ENCODE results near the gene HORMAD2.
"Not testable (repeated sequence)": the region's sequence is repeated elsewhere in the genome, so short reads cannot be mapped to it uniquely, and the experiment has no call there.

The HORMAD2 gene

DNA sequence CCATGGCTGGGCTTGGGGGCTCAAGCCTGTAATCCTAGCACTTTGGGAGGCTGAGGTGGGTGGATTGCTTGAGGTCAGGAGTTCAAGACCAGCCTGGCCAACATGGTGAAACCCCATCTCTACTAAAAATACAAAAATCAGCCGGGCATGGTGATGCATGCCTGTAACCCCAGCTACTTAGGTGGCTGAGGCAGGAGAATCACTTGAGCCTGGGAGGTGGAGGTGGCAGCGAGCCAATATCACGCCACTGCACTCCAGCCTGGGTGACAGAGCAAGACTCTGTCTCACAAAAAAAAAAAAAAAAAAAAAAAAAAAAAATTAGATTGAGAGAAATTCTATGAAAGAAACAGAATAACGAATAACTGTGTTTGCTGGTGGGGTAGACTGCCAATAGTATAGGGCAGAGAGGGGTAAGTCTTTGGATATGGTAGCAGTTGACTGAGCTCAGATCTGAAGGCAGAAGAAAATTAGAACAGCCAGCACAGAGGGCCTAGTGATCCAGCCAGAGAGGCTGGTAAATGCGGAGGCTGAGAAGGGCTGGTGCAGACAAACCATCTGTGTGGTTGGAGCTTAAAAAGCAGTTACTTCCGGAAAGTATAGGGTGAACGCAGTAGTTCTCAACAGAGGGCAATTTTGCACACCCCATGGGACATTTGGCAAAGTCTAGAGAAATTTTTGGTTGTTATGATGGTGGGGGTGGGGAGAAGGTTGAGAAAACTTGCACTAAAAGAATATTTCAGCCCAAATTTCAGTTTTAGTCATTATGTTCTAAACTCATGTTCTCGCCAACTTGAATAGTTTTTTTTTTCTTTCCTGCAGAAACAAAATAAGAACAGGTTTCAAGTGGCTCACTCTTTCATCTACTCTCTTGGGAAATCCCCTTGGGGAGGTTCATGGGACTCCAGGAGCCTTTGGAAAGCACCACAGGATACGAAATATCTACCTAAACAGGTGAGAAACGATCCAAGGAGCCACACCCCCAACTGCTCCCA lies 1.6 kb upstream of the HORMAD2 start:
- in situ Hi-C loops (cut with HindIII; ENCODE audit: low sequenced_read_pairs): no loop called here
- TF ChIP-seq, protein P1, sequence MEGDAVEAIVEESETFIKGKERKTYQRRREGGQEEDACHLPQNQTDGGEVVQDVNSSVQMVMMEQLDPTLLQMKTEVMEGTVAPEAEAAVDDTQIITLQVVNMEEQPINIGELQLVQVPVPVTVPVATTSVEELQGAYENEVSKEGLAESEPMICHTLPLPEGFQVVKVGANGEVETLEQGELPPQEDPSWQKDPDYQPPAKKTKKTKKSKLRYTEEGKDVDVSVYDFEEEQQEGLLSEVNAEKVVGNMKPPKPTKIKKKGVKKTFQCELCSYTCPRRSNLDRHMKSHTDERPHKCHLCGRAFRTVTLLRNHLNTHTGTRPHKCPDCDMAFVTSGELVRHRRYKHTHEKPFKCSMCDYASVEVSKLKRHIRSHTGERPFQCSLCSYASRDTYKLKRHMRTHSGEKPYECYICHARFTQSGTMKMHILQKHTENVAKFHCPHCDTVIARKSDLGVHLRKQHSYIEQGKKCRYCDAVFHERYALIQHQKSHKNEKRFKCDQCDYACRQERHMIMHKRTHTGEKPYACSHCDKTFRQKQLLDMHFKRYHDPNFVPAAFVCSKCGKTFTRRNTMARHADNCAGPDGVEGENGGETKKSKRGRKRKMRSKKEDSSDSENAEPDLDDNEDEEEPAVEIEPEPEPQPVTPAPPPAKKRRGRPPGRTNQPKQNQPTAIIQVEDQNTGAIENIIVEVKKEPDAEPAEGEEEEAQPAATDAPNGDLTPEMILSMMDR (IDR thresholded peaks at IDR 0.05; ENCODE audit: low read depth, low read length): no peak
- no peak overlapping the region for H3K4me3 ChIP-seq (ENCODE audit: low read depth, low read length)
- no peak for DNase-seq (ENCODE audit: low read depth, low spot score)

DNA sequence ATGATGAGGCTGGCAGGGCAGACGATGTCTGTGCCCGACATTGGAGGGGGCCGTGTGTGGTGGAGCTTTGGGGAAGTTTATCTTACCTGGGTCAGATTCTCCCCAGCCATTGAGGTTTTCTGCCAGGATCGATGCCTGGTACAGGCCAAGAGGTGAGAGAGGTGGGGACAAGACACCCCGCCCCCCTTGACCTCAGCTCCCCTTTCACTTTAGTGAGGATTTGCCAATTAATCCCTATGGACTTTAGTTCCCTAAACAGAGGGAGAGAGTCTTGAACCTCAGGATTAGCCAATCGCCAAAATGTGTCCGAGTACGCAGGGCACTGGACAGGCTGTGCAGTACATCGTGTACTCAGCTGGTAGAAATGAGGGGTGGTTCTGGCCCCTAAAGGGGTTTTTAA lies 541 bp downstream of the HORMAD2 start:
- in situ Hi-C loops (cut with HindIII; ENCODE audit: low sequenced_read_pairs): no loop called here
- TF ChIP-seq, protein P1 (IDR thresholded peaks at IDR 0.05; ENCODE audit: low read depth, low read length): no peak
- no peak for DNase-seq (ENCODE audit: low read depth, low spot score)
- no peak overlapping the region for H3K4me3 ChIP-seq (ENCODE audit: low read depth, low read length)

DNA sequence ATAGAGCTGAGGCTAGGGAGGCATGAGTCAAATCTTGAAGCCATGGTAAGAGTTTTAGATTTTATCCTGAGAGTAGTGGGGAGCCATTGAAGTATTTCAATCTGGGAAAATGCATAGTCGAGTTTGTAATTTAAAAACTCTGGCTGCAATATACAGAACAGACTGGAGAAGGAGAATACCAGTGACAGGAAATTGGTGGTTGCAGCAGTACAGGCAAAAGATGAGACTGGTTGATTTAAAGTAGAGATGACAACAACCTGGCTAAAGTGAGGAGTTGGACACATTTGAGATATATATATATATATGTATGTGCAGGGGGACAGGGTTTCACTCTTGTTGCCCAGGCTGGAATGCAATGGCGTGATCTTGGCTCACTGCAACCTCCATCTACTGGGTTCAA lies 6.2 kb downstream of the HORMAD2 start:
- in situ Hi-C loops (cut with HindIII; ENCODE audit: low sequenced_read_pairs): no loop called here
- H3K4me3 ChIP-seq (ENCODE audit: low read depth, low read length): no peak overlapping the region
- DNase-seq (ENCODE audit: low read depth, low spot score): no peak
- TF ChIP-seq, protein P1 (IDR thresholded peaks at IDR 0.05; ENCODE audit: low read depth, low read length): no peak

DNA sequence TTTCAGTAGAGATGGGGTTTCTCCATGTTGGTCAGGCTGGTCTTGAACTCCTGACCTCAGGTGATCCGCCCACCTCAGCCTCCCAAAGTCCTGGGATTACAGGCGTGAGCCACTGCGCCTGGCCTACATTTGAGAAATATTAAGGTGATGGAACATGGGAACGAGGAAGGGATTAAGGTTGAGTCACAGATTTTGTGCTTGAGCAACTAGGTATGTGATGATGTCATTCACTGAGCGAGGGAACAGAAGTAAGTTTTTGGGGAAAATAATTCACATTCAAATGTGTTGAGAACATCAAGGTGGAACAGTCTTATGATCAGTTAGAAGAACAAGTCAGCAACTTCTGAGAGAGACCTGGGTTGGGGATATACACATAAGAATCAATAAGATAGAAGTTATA lies 6.8 kb downstream of the HORMAD2 start:
- H3K4me3 ChIP-seq (ENCODE audit: low read depth, low read length); in situ Hi-C loops (cut with HindIII; ENCODE audit: low sequenced_read_pairs); DNase-seq (ENCODE audit: low read depth, low spot score): not testable (repeated sequence)

DNA sequence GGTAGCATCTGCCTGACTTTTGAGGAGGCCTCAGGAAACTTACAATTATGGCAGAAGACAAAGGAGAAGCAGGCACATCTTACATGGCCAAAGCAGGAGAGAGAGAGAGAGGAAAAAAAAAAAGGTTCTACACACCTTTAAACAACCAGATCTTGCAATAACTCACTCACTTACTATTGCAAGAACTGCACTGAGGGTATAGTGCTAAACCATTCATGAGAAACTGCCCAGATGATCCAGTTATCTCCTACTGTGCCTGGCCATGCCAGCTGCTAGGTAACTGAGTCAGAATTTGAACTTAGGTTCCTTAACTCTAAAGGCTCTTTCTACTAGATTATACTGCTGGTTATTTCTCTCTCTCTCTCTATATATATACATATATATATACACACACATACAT lies 7.3 kb downstream of the HORMAD2 start:
- in situ Hi-C loops (cut with HindIII; ENCODE audit: low sequenced_read_pairs): no loop called here
- no peak overlapping the region for H3K4me3 ChIP-seq (ENCODE audit: low read depth, low read length)
- TF ChIP-seq, protein P1 (IDR thresholded peaks at IDR 0.05; ENCODE audit: low read depth, low read length): no peak
- DNase-seq (ENCODE audit: low read depth, low spot score): no peak

DNA sequence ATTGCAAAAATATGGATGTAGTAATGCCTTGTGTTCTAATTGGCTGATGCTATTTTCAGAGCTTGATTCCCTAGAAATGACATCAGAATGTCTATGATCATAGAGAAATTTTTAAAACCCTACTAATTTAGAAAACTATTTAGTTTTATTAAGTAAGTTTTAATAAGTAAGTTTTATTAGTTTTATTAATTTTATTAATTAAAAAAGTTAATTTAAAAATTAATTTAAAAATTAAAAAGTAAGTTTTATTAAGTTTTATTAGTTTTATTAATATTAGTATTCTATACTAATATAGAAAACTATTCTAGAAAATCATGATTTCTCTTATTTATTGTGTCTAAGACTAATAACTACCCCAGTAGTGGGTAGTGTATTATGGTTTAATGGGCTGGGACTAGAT lies 8.2 kb downstream of the HORMAD2 start:
- H3K4me3 ChIP-seq (ENCODE audit: low read depth, low read length): no peak overlapping the region
- TF ChIP-seq, protein P1 (IDR thresholded peaks at IDR 0.05; ENCODE audit: low read depth, low read length): no peak
- in situ Hi-C loops (cut with HindIII; ENCODE audit: low sequenced_read_pairs): no loop called here
- no peak for DNase-seq (ENCODE audit: low read depth, low spot score)

DNA sequence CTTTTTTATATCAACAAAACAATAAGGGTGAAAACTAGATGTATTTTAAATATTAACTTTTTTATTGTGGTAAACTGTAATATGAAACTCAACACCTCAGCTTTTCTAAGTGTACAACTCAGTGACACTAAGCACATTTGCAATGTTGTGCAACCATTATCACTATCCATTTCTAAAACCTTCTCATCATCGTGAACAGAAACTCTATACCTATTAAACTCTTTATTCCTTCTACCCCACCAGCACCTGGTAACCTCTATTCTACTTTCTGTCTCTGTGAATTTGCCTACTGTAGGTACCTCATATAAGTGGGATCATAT lies 9.4 kb downstream of the HORMAD2 start:
- TF ChIP-seq, protein P1 (IDR thresholded peaks at IDR 0.05; ENCODE audit: low read depth, low read length): no peak
- DNase-seq (ENCODE audit: low read depth, low spot score): no peak
- in situ Hi-C loops (cut with HindIII; ENCODE audit: low sequenced_read_pairs): no loop called here
- no peak overlapping the region for H3K4me3 ChIP-seq (ENCODE audit: low read depth, low read length)

Data from astrocyte of the spinal cord (primary cell).